ENCODE data around the gene NUP210.
"Not testable (repeated sequence)": the region's sequence is repeated elsewhere in the genome, so short reads cannot be mapped to it uniquely, and the experiment has no call there.

The NUP210 gene

GRCh38 chr3:13459605-13460340, 39.7 kb upstream of the NUP210 start:
- no peak for DNase-seq
- H3K9me3 ChIP-seq (ENCODE audit: control insufficient read depth, low read length), result no peaks in the 10 kb centered on the region
- no peaks in the 10 kb centered on the region for H3K4me1 ChIP-seq (ENCODE audit: control insufficient read depth, insufficient read depth, low read length, poor library complexity, severe bottlenecking)
- no peaks in the 10 kb centered on the region for H3K27me3 ChIP-seq (replicated peaks; ENCODE audit: control insufficient read depth, insufficient read depth, low read length, poor library complexity, severe bottlenecking)
- H3K4me3 ChIP-seq (ENCODE audit: insufficient read depth, low read depth, low read length, poor library complexity, severe bottlenecking), result no peak overlapping the region
- no peak overlapping the region for H3K27ac ChIP-seq (ENCODE audit: insufficient read depth, low read length, poor library complexity, severe bottlenecking)
- H3K36me3 ChIP-seq (ENCODE audit: control insufficient read depth, insufficient read depth, low read length), result no peaks in the 10 kb centered on the region

DNA sequence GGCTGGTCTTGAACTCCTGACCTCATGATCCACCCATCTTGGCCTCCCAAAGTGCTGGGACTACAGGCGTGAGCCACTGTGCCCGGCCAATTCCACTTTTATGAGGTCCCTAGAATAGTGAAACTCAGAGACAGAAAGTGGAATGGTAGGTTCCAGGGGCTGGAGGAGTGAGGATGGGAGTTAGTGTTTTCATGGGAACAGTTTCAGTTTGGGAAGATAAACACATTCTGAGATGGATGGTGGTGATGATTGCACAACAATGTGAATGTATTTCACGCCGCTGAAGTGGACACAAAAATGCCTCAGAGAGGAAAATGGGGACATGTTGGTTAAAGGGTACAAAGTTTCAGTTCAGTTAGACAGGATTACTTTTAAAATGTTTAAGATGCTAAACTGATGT, 37.5 kb upstream of the NUP210 start:
- H3K27me3 ChIP-seq (replicated peaks; ENCODE audit: control insufficient read depth, insufficient read depth, low read length, poor library complexity, severe bottlenecking), result no peaks in the 10 kb centered on the region
- no peaks in the 10 kb centered on the region for H3K36me3 ChIP-seq (ENCODE audit: control insufficient read depth, insufficient read depth, low read length)
- no peaks in the 10 kb centered on the region for H3K9me3 ChIP-seq (ENCODE audit: control insufficient read depth, low read length)
- no peak overlapping the region for H3K27ac ChIP-seq (ENCODE audit: insufficient read depth, low read length, poor library complexity, severe bottlenecking)
- no peak overlapping the region for H3K4me3 ChIP-seq (ENCODE audit: insufficient read depth, low read depth, low read length, poor library complexity, severe bottlenecking)
- DNase-seq, result no peak
- peaks cover 2% of the 10 kb centered on the region for H3K4me1 ChIP-seq (ENCODE audit: control insufficient read depth, insufficient read depth, low read length, poor library complexity, severe bottlenecking)

- Histone ChIP-seq H3K27ac (ENCODE audit: insufficient read depth, low read length, poor library complexity, severe bottlenecking) (no peak overlapping the region), H3K9me3 (ENCODE audit: control insufficient read depth, low read length) (no peaks in the 10 kb centered on the region), H3K4me3 (ENCODE audit: insufficient read depth, low read depth, low read length, poor library complexity, severe bottlenecking) (no peak overlapping the region), H3K4me1 (ENCODE audit: control insufficient read depth, insufficient read depth, low read length, poor library complexity, severe bottlenecking) (peaks cover 4% of the 10 kb centered on the region), H3K27me3 (replicated peaks; ENCODE audit: control insufficient read depth, insufficient read depth, low read length, poor library complexity, severe bottlenecking) (no peaks in the 10 kb centered on the region), H3K36me3 (ENCODE audit: control insufficient read depth, insufficient read depth, low read length) (no peaks in the 10 kb centered on the region)
- no peak for DNase-seq
Observed at GRCh38 chr3:13455644-13456043, 35.5 kb upstream of the NUP210 start.

DNA sequence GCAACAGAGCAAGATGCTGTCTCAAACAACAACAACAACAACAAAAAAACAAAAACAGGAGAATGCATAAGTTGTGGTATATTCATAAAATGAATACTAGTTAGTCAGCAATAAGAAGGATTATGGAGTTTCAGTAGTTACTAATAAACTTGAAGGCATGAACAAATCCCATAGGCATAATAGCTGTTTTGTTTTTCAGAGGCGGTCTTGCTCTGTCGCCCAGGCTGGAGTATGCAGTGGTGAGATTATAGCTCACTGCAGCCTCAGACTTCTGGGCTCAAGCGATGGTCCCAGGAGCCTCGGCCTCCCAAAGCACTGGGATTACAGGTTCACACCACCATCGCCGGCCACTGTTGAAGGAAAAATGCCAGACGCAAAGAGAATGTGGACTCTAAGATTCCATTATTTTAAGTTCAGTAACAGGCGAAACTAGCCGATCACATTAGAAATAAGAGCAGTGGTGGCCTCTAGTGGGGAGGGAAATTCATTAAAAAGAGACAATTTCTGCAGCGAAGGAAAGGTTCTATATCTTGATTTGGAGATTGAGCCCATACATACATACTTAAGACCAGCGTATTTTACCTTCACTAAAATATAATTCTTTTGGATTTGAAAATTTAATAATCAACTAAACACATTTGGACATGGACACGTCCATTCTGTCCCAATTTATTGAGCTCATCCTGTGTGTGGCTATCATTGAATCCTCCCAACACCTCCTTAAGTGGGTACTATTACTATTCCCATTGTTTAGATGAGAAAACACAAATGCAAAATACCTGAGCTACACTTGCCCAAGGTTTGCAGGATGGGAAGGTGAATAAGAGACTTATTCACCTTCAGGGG, 32.6 kb upstream of the NUP210 start:
- H3K9me3 ChIP-seq (ENCODE audit: control insufficient read depth, low read length), result no peaks in the 10 kb centered on the region
- H3K4me1 ChIP-seq (ENCODE audit: control insufficient read depth, insufficient read depth, low read length, poor library complexity, severe bottlenecking), result peaks cover 4% of the 10 kb centered on the region
- peak overlapping the region; percentile 66 for H3K4me3 ChIP-seq (ENCODE audit: insufficient read depth, low read depth, low read length, poor library complexity, severe bottlenecking)
- H3K36me3 ChIP-seq (ENCODE audit: control insufficient read depth, insufficient read depth, low read length), result no peaks in the 10 kb centered on the region
- peak in 1 of 3 donors; percentile 19 for DNase-seq
- H3K27ac ChIP-seq (ENCODE audit: insufficient read depth, low read length, poor library complexity, severe bottlenecking), result peak overlapping the region; percentile 77
- H3K27me3 ChIP-seq (replicated peaks; ENCODE audit: control insufficient read depth, insufficient read depth, low read length, poor library complexity, severe bottlenecking), result no peaks in the 10 kb centered on the region

DNA sequence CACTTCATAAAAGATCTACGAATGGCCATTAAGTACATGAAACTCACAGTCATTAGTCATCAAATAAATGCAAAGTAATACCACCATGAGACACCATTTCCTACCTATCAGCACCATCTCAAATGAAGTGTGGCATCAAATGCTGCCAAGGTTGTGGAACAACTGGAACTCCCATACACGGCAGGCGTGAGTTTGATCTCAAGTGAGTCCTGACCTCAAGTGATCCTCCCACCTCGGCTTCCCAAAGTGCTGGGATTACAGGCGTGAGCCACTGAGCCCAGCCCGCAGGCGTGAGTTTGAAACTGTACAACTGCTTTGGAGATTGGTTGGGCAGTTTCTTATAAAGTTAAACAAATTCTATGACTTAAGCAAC, 31.2 kb upstream of the NUP210 start:
- peak overlapping the region; percentile 77 for H3K27ac ChIP-seq (ENCODE audit: insufficient read depth, low read length, poor library complexity, severe bottlenecking)
- H3K4me3 ChIP-seq (ENCODE audit: insufficient read depth, low read depth, low read length, poor library complexity, severe bottlenecking), result peak overlapping the region; percentile 66
- H3K9me3 ChIP-seq (ENCODE audit: control insufficient read depth, low read length), result no peaks in the 10 kb centered on the region
- peaks cover 4% of the 10 kb centered on the region for H3K4me1 ChIP-seq (ENCODE audit: control insufficient read depth, insufficient read depth, low read length, poor library complexity, severe bottlenecking)
- H3K27me3 ChIP-seq (replicated peaks; ENCODE audit: control insufficient read depth, insufficient read depth, low read length, poor library complexity, severe bottlenecking), result no peaks in the 10 kb centered on the region
- peak; percentile 20 to 36 (median 23) for DNase-seq
- no peaks in the 10 kb centered on the region for H3K36me3 ChIP-seq (ENCODE audit: control insufficient read depth, insufficient read depth, low read length)

DNA sequence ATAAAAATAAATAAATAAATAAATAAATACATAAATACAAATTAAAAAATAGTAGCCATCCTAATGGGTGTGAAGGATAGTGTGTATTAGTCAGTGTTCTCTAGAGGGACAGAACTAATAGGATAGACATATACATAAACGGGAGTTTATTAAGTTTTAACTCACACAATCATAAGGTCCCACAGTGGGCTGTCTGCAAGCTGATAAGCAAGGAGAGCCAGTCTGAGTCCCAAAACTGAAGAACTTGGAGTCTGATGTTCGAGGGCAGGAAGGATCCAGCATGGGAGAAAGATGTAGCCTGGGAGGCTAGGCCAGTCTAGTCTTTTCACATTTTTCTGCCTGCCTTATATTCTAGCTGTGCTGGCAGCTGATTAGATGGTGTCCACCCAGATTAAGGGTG, 22.8 kb upstream of the NUP210 start:
- not testable (repeated sequence) for H3K27ac ChIP-seq (ENCODE audit: insufficient read depth, low read length, poor library complexity, severe bottlenecking); H3K4me1 ChIP-seq (ENCODE audit: control insufficient read depth, insufficient read depth, low read length, poor library complexity, severe bottlenecking); H3K9me3 ChIP-seq (ENCODE audit: control insufficient read depth, low read length); H3K27me3 ChIP-seq (replicated peaks; ENCODE audit: control insufficient read depth, insufficient read depth, low read length, poor library complexity, severe bottlenecking); DNase-seq; H3K36me3 ChIP-seq (ENCODE audit: control insufficient read depth, insufficient read depth, low read length); H3K4me3 ChIP-seq (ENCODE audit: insufficient read depth, low read depth, low read length, poor library complexity, severe bottlenecking)

DNA sequence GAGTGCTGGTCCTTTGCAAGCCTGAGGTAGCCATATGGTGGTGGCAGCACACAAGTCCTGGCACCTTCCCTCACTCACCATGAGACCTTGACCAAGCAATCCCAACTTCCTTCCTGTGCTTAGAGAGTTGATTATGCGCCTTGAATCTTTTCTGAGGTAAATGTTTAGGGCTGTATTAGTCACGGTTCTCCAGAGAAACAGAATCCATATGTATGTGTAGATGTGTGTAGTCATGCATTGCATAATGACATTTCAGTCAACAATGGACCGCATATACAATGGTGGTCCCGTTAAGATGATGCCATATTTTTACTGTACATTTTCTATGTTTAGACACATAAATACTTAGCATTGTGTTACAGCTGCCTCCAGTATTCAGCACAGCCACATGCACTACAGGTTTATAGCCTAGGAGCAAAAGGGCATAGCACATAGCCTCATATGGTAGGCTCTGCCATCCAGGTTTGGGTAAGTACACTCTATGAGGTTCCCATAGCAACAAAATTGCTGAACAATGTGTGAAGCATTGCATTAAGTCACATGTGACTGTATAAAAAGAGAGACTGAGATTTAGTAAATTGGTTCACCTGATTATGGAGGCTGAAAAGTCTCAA, 20.2 kb upstream of the NUP210 start:
- H3K4me1 ChIP-seq (ENCODE audit: control insufficient read depth, insufficient read depth, low read length, poor library complexity, severe bottlenecking), result no peaks in the 10 kb centered on the region
- H3K27me3 ChIP-seq (replicated peaks; ENCODE audit: control insufficient read depth, insufficient read depth, low read length, poor library complexity, severe bottlenecking), result no peaks in the 10 kb centered on the region
- no peak overlapping the region for H3K27ac ChIP-seq (ENCODE audit: insufficient read depth, low read length, poor library complexity, severe bottlenecking)
- no peak overlapping the region for H3K4me3 ChIP-seq (ENCODE audit: insufficient read depth, low read depth, low read length, poor library complexity, severe bottlenecking)
- DNase-seq, result no peak
- no peaks in the 10 kb centered on the region for H3K36me3 ChIP-seq (ENCODE audit: control insufficient read depth, insufficient read depth, low read length)
- H3K9me3 ChIP-seq (ENCODE audit: control insufficient read depth, low read length), result no peaks in the 10 kb centered on the region

DNA sequence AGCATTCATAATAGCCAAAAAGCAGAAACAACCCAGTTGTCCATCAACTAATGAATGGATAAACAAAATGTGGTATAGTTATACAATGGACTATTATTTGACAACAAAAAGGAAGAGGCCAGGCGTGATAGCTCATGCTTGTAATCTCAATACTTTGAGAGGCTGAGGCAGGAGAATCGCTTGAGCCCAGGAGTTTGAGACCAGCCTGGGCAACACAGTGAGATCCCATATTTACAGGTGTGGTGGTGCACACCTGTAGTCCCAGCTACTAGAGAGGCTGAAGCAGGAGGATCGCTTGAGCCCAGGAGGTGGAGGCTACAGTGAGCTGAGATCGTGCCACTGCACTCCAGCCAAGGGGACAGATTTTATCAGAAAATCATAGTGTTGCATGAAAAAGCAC, 16.1 kb upstream of the NUP210 start:
- DNase-seq; H3K36me3 ChIP-seq (ENCODE audit: control insufficient read depth, insufficient read depth, low read length); H3K4me1 ChIP-seq (ENCODE audit: control insufficient read depth, insufficient read depth, low read length, poor library complexity, severe bottlenecking); H3K27ac ChIP-seq (ENCODE audit: insufficient read depth, low read length, poor library complexity, severe bottlenecking); H3K9me3 ChIP-seq (ENCODE audit: control insufficient read depth, low read length); H3K4me3 ChIP-seq (ENCODE audit: insufficient read depth, low read depth, low read length, poor library complexity, severe bottlenecking); H3K27me3 ChIP-seq (replicated peaks; ENCODE audit: control insufficient read depth, insufficient read depth, low read length, poor library complexity, severe bottlenecking): not testable (repeated sequence)

DNA sequence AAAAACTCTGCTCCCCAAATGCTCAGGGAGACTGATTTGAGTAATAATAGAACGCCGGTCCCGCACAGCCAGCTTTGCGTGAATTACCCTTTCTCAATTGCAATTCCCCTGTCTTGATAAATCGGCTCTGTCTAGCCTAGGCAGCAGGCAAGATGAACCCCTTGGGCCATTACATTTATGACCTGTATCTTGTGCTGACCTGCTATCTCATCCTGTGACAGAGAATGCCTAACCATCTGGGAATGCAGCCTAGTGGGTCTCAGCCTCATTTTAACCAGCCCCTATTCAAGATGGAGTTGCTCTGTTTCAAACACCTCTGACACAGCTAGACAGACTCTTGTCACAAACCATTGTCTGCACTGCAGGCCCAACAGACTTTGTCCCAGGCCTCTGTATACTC, 13.8 kb upstream of the NUP210 start:
- H3K36me3 ChIP-seq (ENCODE audit: control insufficient read depth, insufficient read depth, low read length), result no peaks in the 10 kb centered on the region
- H3K4me3 ChIP-seq (ENCODE audit: insufficient read depth, low read depth, low read length, poor library complexity, severe bottlenecking), result no peak overlapping the region
- H3K27me3 ChIP-seq (replicated peaks; ENCODE audit: control insufficient read depth, insufficient read depth, low read length, poor library complexity, severe bottlenecking), result no peaks in the 10 kb centered on the region
- H3K27ac ChIP-seq (ENCODE audit: insufficient read depth, low read length, poor library complexity, severe bottlenecking), result no peak overlapping the region
- no peak for DNase-seq
- no peaks in the 10 kb centered on the region for H3K9me3 ChIP-seq (ENCODE audit: control insufficient read depth, low read length)
- no peaks in the 10 kb centered on the region for H3K4me1 ChIP-seq (ENCODE audit: control insufficient read depth, insufficient read depth, low read length, poor library complexity, severe bottlenecking)

DNA sequence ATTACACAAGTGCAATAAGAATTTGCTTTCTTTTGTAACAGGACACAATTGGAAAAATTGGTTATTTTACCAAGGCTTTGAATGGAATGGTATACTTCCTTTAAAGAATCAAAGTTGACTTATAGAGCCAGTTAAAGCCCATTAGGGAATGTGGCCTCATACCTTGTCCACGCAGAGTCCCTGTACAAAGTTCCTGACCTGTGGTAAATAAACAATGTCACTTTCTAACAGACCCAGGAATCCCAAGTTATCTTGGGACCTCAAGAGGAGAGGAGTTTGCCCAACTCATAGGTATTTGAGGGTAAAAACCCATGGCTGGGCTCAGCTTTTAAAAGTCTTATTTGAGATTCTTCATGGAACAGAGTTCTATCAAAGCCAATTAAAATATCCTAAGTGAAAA, 12.0 kb upstream of the NUP210 start:
- H3K4me3 ChIP-seq (ENCODE audit: insufficient read depth, low read depth, low read length, poor library complexity, severe bottlenecking), result no peak overlapping the region
- no peaks in the 10 kb centered on the region for H3K27me3 ChIP-seq (replicated peaks; ENCODE audit: control insufficient read depth, insufficient read depth, low read length, poor library complexity, severe bottlenecking)
- H3K27ac ChIP-seq (ENCODE audit: insufficient read depth, low read length, poor library complexity, severe bottlenecking), result no peak overlapping the region
- no peak for DNase-seq
- H3K9me3 ChIP-seq (ENCODE audit: control insufficient read depth, low read length), result no peaks in the 10 kb centered on the region
- H3K36me3 ChIP-seq (ENCODE audit: control insufficient read depth, insufficient read depth, low read length), result no peaks in the 10 kb centered on the region
- peaks cover 5% of the 10 kb centered on the region for H3K4me1 ChIP-seq (ENCODE audit: control insufficient read depth, insufficient read depth, low read length, poor library complexity, severe bottlenecking)
